ENCODE data around the gene HINT1. TPM values are rescaled to one million over a fixed set of nuclear protein-coding genes. Genes with fewer than 3 reads are reported as not detected.

Gene HINT1
- total RNA-seq, 4 donors from 2014 or later = 143 to 187 (median 161) TPM

DNA sequence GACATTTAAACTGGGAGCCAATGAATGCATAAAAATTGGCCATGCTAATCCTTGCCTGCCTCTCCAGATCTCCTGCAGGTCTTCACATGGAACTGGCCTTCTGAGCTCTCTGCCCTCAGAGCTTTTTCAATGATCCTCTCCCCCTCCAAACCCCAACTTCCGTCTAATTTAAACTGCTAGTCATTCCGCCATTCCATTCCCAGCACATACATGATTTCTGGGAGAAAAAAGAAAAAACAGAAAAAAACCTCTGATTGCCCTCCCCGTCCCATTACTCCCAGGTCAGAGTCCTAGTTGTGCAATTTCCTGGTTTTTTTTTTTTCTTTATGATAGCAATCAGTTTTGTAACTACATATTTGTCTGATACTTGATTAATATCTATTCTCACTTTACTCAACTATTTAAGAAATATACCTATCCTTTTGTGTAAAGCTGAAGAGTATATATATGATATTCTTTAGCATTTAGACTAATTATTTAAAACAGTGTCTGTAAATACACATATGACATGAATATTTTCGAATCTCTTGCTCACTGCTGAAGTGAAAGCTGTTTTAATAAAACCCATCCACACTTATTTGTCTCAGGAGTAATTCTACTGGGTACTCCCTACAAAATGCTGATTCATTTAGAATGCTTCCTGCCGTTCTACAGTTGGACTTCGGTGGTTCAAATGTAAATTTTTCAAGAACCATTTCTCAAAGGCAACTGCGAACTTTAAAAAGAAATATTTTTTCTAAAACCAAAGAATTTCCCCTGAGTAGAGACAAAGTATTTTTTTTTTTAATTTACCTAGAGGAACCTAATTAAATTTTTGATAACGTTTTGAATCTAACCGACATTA, 1.6 kb downstream of the HINT1 start:
- ATAC-seq (ENCODE audit: low FRiP score) = no peak
- TF ChIP-seq, protein P1, sequence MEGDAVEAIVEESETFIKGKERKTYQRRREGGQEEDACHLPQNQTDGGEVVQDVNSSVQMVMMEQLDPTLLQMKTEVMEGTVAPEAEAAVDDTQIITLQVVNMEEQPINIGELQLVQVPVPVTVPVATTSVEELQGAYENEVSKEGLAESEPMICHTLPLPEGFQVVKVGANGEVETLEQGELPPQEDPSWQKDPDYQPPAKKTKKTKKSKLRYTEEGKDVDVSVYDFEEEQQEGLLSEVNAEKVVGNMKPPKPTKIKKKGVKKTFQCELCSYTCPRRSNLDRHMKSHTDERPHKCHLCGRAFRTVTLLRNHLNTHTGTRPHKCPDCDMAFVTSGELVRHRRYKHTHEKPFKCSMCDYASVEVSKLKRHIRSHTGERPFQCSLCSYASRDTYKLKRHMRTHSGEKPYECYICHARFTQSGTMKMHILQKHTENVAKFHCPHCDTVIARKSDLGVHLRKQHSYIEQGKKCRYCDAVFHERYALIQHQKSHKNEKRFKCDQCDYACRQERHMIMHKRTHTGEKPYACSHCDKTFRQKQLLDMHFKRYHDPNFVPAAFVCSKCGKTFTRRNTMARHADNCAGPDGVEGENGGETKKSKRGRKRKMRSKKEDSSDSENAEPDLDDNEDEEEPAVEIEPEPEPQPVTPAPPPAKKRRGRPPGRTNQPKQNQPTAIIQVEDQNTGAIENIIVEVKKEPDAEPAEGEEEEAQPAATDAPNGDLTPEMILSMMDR (IDR thresholded peaks at IDR 0.05) = no peak
- no peak for DNase-seq (ENCODE audit: low spot score)

- no peak for ATAC-seq (ENCODE audit: low FRiP score)
- TF ChIP-seq, protein P1 (IDR thresholded peaks at IDR 0.05) = no peak
- no peak for DNase-seq (ENCODE audit: low spot score)
These were observed 4.9 kb downstream of the HINT1 start for GRCh38 chr5:131160134-131160533.

- DNase-seq (ENCODE audit: low spot score) = no peak
- no peak for ATAC-seq (ENCODE audit: low FRiP score)
- TF ChIP-seq, protein P1 (IDR thresholded peaks at IDR 0.05) = no peak
These were observed 8.1 kb downstream of the HINT1 start for GRCh38 chr5:131156957-131157356.

- DNase-seq (ENCODE audit: low spot score) (no peak), ATAC-seq (ENCODE audit: low FRiP score) (no peak)
- TF ChIP-seq, protein P1 (IDR thresholded peaks at IDR 0.05) = no peak
These were observed 8.7 kb downstream of the HINT1 start for GRCh38 chr5:131156385-131156784.

GRCh38 chr5:131151216-131151615, 13.8 kb downstream of the HINT1 start:
- DNase-seq (ENCODE audit: low spot score) (no peak), ATAC-seq (ENCODE audit: low FRiP score) (no peak)
- TF ChIP-seq, protein P1 (IDR thresholded peaks at IDR 0.05) = no peak

DNA sequence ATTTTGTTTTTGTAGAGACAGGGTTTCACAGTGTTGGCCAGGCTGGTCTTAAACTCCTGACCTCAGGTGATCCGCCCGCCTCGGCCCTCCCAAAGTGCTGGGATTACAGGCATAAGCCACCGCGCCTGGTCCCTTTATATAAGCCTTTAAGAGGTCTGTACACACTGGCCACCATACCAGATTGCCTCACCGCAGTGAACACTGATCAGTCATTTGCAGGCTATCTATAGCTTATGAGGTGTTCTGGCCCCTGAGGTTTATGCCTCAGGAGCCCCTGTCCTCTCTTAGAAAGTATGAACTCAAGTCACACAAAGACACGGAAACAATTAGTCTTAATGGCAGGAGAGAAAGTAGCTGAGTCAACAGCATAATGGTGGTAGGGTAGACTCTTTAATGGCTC, 14.6 kb downstream of the HINT1 start:
- TF ChIP-seq, protein P1 (IDR thresholded peaks at IDR 0.05) = no peak
- no peak for ATAC-seq (ENCODE audit: low FRiP score)
- DNase-seq (ENCODE audit: low spot score) = no peak

GRCh38 chr5:131148835-131149234, 16.2 kb downstream of the HINT1 start:
- ATAC-seq (ENCODE audit: low FRiP score) (no peak), DNase-seq (ENCODE audit: low spot score) (no peak)
- TF ChIP-seq, protein P1 (IDR thresholded peaks at IDR 0.05) = no peak
